ENCODE measurements around the gene KAT7.

The KAT7 gene

GRCh38 chr17:49866019-49866380 is 77.5 kb downstream of the KAT7 start:
- no peak overlapping the region for H3K4me3 ChIP-seq (replicated peaks; ENCODE audit: low read depth, low read length)
- no peak for TF ChIP-seq CTCF (IDR thresholded peaks at IDR 0.05; ENCODE audit: low read depth, low read length, missing control alignments)
- no peak for DNase-seq (ENCODE audit: extremely low read depth, low read depth)

GRCh38 chr17:49866882-49867413 is 78.5 kb downstream of the KAT7 start:
- no peak for TF ChIP-seq CTCF (IDR thresholded peaks at IDR 0.05; ENCODE audit: low read depth, low read length, missing control alignments)
- no peak for DNase-seq (ENCODE audit: extremely low read depth, low read depth)
- H3K4me3 ChIP-seq (replicated peaks; ENCODE audit: low read depth, low read length): no peak overlapping the region

GRCh38 chr17:49869038-49869374 is 80.5 kb downstream of the KAT7 start:
- no peak for TF ChIP-seq CTCF (IDR thresholded peaks at IDR 0.05; ENCODE audit: low read depth, low read length, missing control alignments)
- no peak overlapping the region for H3K4me3 ChIP-seq (replicated peaks; ENCODE audit: low read depth, low read length)
- DNase-seq (ENCODE audit: extremely low read depth, low read depth): no peak

DNA sequence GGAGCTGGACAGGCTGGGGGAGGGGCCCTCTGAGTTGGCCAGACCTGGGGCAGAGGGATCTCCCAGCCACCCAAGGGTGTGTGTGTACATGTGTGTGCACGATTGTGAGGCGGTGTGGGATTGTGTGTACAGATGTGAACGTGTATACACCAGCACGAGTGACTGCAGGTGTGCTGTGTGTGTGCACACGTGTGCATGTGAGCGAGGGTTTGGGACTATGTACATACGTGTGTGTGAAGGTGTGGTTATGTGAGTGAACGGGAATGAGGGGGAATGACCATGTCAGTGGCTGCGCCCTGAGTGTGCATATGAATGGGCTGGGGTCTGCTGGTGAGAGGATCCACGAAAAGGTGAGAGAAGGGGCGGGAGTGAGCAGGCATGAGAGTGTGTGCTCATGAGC is 81.8 kb downstream of the KAT7 start:
- TF ChIP-seq CTCF (IDR thresholded peaks at IDR 0.05; ENCODE audit: low read depth, low read length, missing control alignments): no peak
- H3K4me3 ChIP-seq (replicated peaks; ENCODE audit: low read depth, low read length): no peak overlapping the region
- no peak for DNase-seq (ENCODE audit: extremely low read depth, low read depth)

- H3K4me3 ChIP-seq (replicated peaks; ENCODE audit: low read depth, low read length): no peak overlapping the region
- no peak for TF ChIP-seq CTCF (IDR thresholded peaks at IDR 0.05; ENCODE audit: low read depth, low read length, missing control alignments)
- DNase-seq (ENCODE audit: extremely low read depth, low read depth): no peak
Measured at GRCh38 chr17:49871211-49871610, 82.7 kb downstream of the KAT7 start.

- DNase-seq (ENCODE audit: extremely low read depth, low read depth): no peak
- no peak for TF ChIP-seq CTCF (IDR thresholded peaks at IDR 0.05; ENCODE audit: low read depth, low read length, missing control alignments)
- no peak overlapping the region for H3K4me3 ChIP-seq (replicated peaks; ENCODE audit: low read depth, low read length)
Measured at GRCh38 chr17:49872754-49873377, 84.4 kb downstream of the KAT7 start.

- H3K4me3 ChIP-seq (replicated peaks; ENCODE audit: low read depth, low read length): no peak overlapping the region
- no peak for TF ChIP-seq CTCF (IDR thresholded peaks at IDR 0.05; ENCODE audit: low read depth, low read length, missing control alignments)
- no peak for DNase-seq (ENCODE audit: extremely low read depth, low read depth)
Measured at GRCh38 chr17:49873466-49873865, 85.0 kb downstream of the KAT7 start.
